K562 (cell line): ENCODE data around the gene ZNF622. TPM values are rescaled to one million over a fixed set of nuclear protein-coding genes. Genes with fewer than 3 reads are reported as not detected.
A peak's percentile ranks its signal among the peaks of the same experiment; 100 is the strongest.

ENCODE experiments used
- BRD9 ChIP-seq: fragments of 450-650 bp; IDR thresholded peaks from 2 replicates; pipeline ENCODE4 v1.6.1; 2018; ENCODE audit warnings: low read depth; ENCODE audit not compliant: partially characterized antibody
- ESRRA ChIP-seq: fragments of 450-650 bp; IDR thresholded peaks from 2 replicates; pipeline ENCODE4 v1.6.1; 2014; ENCODE audit warnings: low read depth, mild to moderate bottlenecking, moderate library complexity, borderline replicate concordance
- FIP1L1 ChIP-seq: fragments of 200-400 bp; formaldehyde crosslinking; IDR thresholded peaks from 2 replicates; pipeline ENCODE4 v1.6.1; 2018; ENCODE audit warnings: mild to moderate bottlenecking, low read depth, low read length; ENCODE audit not compliant: poor library complexity, severe bottlenecking
- GABPA ChIP-seq: fragments of 200-800 bp; sonication (Bioruptor generic); conservative IDR thresholded peaks from 2 replicates; pipeline ENCODE4 v1.6.1; 2016; ENCODE audit warnings: low read depth, missing genetic modification characterization, missing compliant biosample characterization
- MAFK ChIP-seq: IDR thresholded peaks from 2 replicates; pipeline ENCODE4 v1.6.1; 2011; ENCODE audit warnings: low read length, improper control_type of control experiment
- MBD2 ChIP-seq: sonication (generic); IDR thresholded peaks from 2 replicates; pipeline ENCODE4 v1.6.1; 2016; ENCODE audit warnings: low read depth, borderline replicate concordance
- NCOA2 ChIP-seq, 2 experiments: fragments of 450-650 bp; IDR thresholded peaks; 2 replicates each; pipeline ENCODE4 v1.6.1; 2018; ENCODE audit warnings: mild to moderate bottlenecking in 2 of 2, moderate library complexity in 1 of 2; ENCODE audit not compliant: partially characterized antibody in 2 of 2
- TRIM28 ChIP-seq: fragments of 450-650 bp; IDR thresholded peaks from 2 replicates; pipeline ENCODE4 v1.6.1; 2017
- polyA plus RNA-seq, 8 experiments: library from polyadenylated mRNA; depleted of rRNA in 4 of 8; stranded (reverse) in 5 of 8; unstranded in 3 of 8; fragments of >200 nt; fragmentation: Nextera tagmentation in 2 of 8; fragmentation: Illumina TruSeq in 1 of 8; extraction: Ambion mirVana in 2 of 8; extraction: Trizol in 1 of 8; gene quantifications; 2 replicates each; pipeline versions ENCODE4 v1.2.1 to v1.2.3, GENCODE V29; 2011 to 2014; ENCODE audit warnings: inconsistent platforms in 1 of 8, missing spikeins in 1 of 8
- total RNA-seq, 7 experiments: library from RNA; depleted of rRNA in 6 of 7; stranded (reverse); fragments of >200 nt in 6 of 7; fragmentation: Illumina TruSeq in 2 of 7; extraction: Trizol in 2 of 7; gene quantifications; 2 replicates each; pipeline versions ENCODE4 v1.2.1 to v1.2.3, GENCODE V29; 2011 to 2021; ENCODE audit warnings: low replicate concordance in 1 of 7
- TF ChIP-seq, protein P1 (sequence below): sonication (generic); formaldehyde crosslinking; IDR thresholded peaks from 2 replicates; pipeline ENCODE4 v1.8.0; 2023; ENCODE audit warnings: missing genetic modification reagents, mild to moderate bottlenecking, borderline replicate concordance
- TF ChIP-seq, protein P2 (sequence below): fragments of 450-650 bp; formaldehyde crosslinking; IDR thresholded peaks from 2 replicates; pipeline ENCODE4 v1.4.0; 2020; ENCODE audit warnings: mild to moderate bottlenecking, moderate library complexity
- TF ChIP-seq, protein P3 (sequence below): sonication (generic); formaldehyde crosslinking; IDR thresholded peaks from 2 replicates; pipeline ENCODE4 v1.8.0; 2022; ENCODE audit warnings: mild to moderate bottlenecking, missing genetic modification reagents
- TF ChIP-seq, protein P4 (sequence below): fragments of 250-450 bp; sonication (Bioruptor Pico); IDR thresholded peaks from 2 replicates; pipeline ENCODE4 v1.8.0; 2022; ENCODE audit warnings: inconsistent platforms, mild to moderate bottlenecking, moderate library complexity, borderline replicate concordance

Gene ZNF622
- total and polyA plus RNA-seq, 9 of the 15 experiments (the other 6 are each of a cell fraction or from before 2014, with no cell fraction given), result 9.6 to 51.5 (median 32.3) TPM

DNA sequence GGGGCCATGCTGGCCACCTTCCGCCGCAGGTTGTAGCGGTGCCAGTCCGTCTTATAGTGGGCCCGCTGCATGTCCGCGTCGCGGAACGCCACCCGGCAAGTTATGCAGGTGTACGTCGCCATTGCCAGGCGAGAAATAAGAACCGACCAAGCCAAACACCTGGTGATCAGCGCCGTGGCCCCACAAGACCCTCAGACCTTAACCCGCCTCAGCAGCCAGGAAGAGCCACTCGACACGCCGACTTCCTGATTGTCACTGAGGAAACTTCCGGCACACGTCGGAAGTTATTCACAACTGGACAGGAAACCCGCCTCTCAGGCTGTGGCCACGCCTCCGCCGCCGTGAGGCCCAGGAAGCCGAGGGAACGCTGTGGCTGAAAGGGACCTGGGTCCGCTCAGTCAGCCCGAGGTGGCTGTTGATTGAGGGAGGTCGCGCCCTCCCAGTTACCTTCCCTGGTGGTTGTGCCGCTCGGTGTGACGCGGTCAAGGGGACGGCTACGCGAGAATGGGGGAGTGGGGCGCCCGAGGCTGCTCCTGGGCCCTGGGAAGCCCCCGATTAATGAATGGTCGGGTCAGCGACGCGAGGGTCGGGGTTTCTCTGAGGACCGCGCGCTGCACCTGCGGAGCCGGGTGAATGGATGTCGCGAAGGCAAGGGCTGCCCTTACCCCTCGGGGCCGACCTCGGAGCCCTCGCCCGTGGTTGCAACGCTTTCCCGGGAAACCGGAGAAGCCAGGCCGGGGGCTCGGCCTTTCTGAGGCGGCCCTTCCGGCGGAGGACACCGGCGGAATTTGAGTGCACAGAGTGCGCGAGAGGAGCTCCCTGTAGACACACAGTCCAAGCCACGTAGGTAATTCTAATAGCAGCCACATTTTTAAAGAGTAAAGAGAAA, at the start of gene ZNF622 (continued):
- TF ChIP-seq, protein P1, sequence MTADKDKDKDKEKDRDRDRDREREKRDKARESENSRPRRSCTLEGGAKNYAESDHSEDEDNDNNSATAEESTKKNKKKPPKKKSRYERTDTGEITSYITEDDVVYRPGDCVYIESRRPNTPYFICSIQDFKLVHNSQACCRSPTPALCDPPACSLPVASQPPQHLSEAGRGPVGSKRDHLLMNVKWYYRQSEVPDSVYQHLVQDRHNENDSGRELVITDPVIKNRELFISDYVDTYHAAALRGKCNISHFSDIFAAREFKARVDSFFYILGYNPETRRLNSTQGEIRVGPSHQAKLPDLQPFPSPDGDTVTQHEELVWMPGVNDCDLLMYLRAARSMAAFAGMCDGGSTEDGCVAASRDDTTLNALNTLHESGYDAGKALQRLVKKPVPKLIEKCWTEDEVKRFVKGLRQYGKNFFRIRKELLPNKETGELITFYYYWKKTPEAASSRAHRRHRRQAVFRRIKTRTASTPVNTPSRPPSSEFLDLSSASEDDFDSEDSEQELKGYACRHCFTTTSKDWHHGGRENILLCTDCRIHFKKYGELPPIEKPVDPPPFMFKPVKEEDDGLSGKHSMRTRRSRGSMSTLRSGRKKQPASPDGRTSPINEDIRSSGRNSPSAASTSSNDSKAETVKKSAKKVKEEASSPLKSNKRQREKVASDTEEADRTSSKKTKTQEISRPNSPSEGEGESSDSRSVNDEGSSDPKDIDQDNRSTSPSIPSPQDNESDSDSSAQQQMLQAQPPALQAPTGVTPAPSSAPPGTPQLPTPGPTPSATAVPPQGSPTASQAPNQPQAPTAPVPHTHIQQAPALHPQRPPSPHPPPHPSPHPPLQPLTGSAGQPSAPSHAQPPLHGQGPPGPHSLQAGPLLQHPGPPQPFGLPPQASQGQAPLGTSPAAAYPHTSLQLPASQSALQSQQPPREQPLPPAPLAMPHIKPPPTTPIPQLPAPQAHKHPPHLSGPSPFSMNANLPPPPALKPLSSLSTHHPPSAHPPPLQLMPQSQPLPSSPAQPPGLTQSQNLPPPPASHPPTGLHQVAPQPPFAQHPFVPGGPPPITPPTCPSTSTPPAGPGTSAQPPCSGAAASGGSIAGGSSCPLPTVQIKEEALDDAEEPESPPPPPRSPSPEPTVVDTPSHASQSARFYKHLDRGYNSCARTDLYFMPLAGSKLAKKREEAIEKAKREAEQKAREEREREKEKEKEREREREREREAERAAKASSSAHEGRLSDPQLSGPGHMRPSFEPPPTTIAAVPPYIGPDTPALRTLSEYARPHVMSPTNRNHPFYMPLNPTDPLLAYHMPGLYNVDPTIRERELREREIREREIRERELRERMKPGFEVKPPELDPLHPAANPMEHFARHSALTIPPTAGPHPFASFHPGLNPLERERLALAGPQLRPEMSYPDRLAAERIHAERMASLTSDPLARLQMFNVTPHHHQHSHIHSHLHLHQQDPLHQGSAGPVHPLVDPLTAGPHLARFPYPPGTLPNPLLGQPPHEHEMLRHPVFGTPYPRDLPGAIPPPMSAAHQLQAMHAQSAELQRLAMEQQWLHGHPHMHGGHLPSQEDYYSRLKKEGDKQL, result no peak
- TF ChIP-seq, protein P2, sequence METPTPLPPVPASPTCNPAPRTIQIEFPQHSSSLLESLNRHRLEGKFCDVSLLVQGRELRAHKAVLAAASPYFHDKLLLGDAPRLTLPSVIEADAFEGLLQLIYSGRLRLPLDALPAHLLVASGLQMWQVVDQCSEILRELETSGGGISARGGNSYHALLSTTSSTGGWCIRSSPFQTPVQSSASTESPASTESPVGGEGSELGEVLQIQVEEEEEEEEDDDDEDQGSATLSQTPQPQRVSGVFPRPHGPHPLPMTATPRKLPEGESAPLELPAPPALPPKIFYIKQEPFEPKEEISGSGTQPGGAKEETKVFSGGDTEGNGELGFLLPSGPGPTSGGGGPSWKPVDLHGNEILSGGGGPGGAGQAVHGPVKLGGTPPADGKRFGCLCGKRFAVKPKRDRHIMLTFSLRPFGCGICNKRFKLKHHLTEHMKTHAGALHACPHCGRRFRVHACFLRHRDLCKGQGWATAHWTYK (CRISPR knock-in tag), result no peak
- TF ChIP-seq BRD9 (no peak), TRIM28 (no peak), GABPA (tag) (peak; percentile 98), NCOA2 (IDR thresholded peaks at IDR 0.05; ENCODE audit: partially characterized antibody in 2 of 2) (no peak), ESRRA (peak; percentile 46; the same call in 1 of the 2 replicates), MBD2 (peak; percentile 87), MAFK (no peak), FIP1L1 (no peak)
- TF ChIP-seq, protein P3, sequence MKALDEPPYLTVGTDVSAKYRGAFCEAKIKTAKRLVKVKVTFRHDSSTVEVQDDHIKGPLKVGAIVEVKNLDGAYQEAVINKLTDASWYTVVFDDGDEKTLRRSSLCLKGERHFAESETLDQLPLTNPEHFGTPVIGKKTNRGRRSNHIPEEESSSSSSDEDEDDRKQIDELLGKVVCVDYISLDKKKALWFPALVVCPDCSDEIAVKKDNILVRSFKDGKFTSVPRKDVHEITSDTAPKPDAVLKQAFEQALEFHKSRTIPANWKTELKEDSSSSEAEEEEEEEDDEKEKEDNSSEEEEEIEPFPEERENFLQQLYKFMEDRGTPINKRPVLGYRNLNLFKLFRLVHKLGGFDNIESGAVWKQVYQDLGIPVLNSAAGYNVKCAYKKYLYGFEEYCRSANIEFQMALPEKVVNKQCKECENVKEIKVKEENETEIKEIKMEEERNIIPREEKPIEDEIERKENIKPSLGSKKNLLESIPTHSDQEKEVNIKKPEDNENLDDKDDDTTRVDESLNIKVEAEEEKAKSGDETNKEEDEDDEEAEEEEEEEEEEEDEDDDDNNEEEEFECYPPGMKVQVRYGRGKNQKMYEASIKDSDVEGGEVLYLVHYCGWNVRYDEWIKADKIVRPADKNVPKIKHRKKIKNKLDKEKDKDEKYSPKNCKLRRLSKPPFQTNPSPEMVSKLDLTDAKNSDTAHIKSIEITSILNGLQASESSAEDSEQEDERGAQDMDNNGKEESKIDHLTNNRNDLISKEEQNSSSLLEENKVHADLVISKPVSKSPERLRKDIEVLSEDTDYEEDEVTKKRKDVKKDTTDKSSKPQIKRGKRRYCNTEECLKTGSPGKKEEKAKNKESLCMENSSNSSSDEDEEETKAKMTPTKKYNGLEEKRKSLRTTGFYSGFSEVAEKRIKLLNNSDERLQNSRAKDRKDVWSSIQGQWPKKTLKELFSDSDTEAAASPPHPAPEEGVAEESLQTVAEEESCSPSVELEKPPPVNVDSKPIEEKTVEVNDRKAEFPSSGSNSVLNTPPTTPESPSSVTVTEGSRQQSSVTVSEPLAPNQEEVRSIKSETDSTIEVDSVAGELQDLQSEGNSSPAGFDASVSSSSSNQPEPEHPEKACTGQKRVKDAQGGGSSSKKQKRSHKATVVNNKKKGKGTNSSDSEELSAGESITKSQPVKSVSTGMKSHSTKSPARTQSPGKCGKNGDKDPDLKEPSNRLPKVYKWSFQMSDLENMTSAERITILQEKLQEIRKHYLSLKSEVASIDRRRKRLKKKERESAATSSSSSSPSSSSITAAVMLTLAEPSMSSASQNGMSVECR (CRISPR knock-in tag), result peak; percentile 94
- TF ChIP-seq, protein P4, sequence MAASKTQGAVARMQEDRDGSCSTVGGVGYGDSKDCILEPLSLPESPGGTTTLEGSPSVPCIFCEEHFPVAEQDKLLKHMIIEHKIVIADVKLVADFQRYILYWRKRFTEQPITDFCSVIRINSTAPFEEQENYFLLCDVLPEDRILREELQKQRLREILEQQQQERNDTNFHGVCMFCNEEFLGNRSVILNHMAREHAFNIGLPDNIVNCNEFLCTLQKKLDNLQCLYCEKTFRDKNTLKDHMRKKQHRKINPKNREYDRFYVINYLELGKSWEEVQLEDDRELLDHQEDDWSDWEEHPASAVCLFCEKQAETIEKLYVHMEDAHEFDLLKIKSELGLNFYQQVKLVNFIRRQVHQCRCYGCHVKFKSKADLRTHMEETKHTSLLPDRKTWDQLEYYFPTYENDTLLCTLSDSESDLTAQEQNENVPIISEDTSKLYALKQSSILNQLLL (CRISPR knock-in tag), result no peak
